DOHH2 (cell line): ENCODE measurements around the gene ARF3.

Experiments
- H3F3A ChIP-seq: fragments of 200-600 bp; sonication (generic), shearing (Covaris generic); 2 replicates; pipeline ENCODE4 v1.6.0; 2016; ENCODE audit warnings: antibody characterized with exemption, mild to moderate bottlenecking; ENCODE audit not compliant: control insufficient read depth, insufficient read depth
- H3K27ac ChIP-seq: fragments of 200-600 bp; sonication (generic); 2 replicates; pipeline ENCODE4 v1.5.1; 2014; ENCODE audit warnings: low read depth, mild to moderate bottlenecking, low read length, moderate library complexity
- H3K27me3 ChIP-seq: fragments of 200-600 bp; sonication (generic); 2 replicates; pipeline ENCODE4 v1.6.1; 2014; ENCODE audit warnings: mild to moderate bottlenecking, low read length, mixed read lengths; ENCODE audit not compliant: control insufficient read depth
- H3K36me3 ChIP-seq: fragments of 200-600 bp; sonication (generic); 2 replicates; pipeline ENCODE4 v1.6.1; 2014; ENCODE audit warnings: mild to moderate bottlenecking, low read length, moderate library complexity, mixed read lengths; ENCODE audit not compliant: control insufficient read depth
- H3K4me1 ChIP-seq: fragments of 200-600 bp; sonication (generic); 2 replicates; pipeline ENCODE4 v1.6.1; 2014; ENCODE audit warnings: mild to moderate bottlenecking, low read length, mixed read lengths; ENCODE audit not compliant: control insufficient read depth
- H3K4me2 ChIP-seq: fragments of 200-600 bp; sonication (generic); 2 replicates; pipeline ENCODE4 v1.6.0; 2014; ENCODE audit warnings: mild to moderate bottlenecking, low read length, moderate library complexity
- H3K4me3 ChIP-seq: fragments of 200-600 bp; sonication (generic); 2 replicates; pipeline ENCODE4 v1.5.1; 2014; ENCODE audit warnings: mild to moderate bottlenecking, low read length, mixed read lengths
- H3K79me2 ChIP-seq: fragments of 200-600 bp; sonication (generic); 2 replicates; pipeline ENCODE4 v1.6.1; 2014; ENCODE audit warnings: mild to moderate bottlenecking, low read length, mixed read lengths; ENCODE audit not compliant: control insufficient read depth
- H3K9me2 ChIP-seq: fragments of 200-600 bp; sonication (generic); replicated peaks from 2 replicates; pipeline ENCODE4 v1.6.1; 2014; ENCODE audit warnings: mild to moderate bottlenecking, low read length, mixed read lengths; ENCODE audit not compliant: control insufficient read depth
- H3K9me3 ChIP-seq: fragments of 200-600 bp; sonication (generic); 2 replicates; pipeline ENCODE4 v1.6.1; 2014; ENCODE audit warnings: antibody characterized with exemption, low read length, mixed read lengths; ENCODE audit not compliant: control insufficient read depth, insufficient read depth
- H4K20me1 ChIP-seq: fragments of 200-600 bp; sonication (generic); 2 replicates; pipeline ENCODE4 v1.6.0; 2014; ENCODE audit warnings: low read depth, mild to moderate bottlenecking, antibody characterized with exemption, low read length, moderate library complexity; ENCODE audit not compliant: control insufficient read depth, insufficient read depth
- EZH2phosphoT487 ChIP-seq: fragments of 200-600 bp; sonication (generic); IDR thresholded peaks from 2 replicates; pipeline ENCODE4 v1.6.1; 2017; ENCODE audit warnings: borderline replicate concordance, mild to moderate bottlenecking, antibody characterized with exemption, low read length, moderate library complexity, mixed read lengths
- TF ChIP-seq, protein P1 (sequence below): fragments of 200-600 bp; sonication (generic); IDR thresholded peaks from one replicate; pipeline ENCODE4 v1.5.1; 2014; ENCODE audit warnings: antibody characterized with exemption, mild to moderate bottlenecking, low read depth, low read length; ENCODE audit not compliant: poor library complexity, severe bottlenecking

The ARF3 gene

DNA sequence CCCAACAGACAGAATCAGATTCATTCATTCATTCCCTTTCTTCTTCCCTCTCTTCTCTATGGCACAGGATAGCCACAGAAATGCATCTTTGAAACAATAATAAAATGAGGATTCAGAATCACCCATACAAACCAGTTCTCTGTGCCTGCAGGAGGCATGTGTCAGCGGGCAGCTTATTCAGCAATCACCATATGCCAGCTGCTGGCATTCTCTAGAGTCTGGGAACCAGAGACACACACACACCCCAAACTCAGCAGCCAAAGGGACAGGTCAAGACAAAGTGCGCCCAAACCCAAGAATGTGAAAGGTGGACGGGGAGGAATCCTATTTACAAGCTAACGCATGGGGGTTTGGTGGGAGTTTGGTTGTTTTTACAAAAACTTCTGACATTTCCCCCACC, 14.1 kb downstream of the ARF3 start:
- H3K27me3 ChIP-seq, result no peaks in the 10 kb centered on the region
- peaks cover 36% of the 10 kb centered on the region for H3K79me2 ChIP-seq
- H3F3A ChIP-seq, result 0 out of 2 replicates have a peak, but pooled peaks cover 3% of the 10 kb centered on the region
- no peak overlapping the region for H3K27ac ChIP-seq
- no peak overlapping the region for H3K4me2 ChIP-seq
- peaks cover 6% of the 10 kb centered on the region; the same call in 1 of the 2 replicates for H4K20me1 ChIP-seq
- H3K4me1 ChIP-seq, result no peaks in the 10 kb centered on the region
- TF ChIP-seq, protein P1, sequence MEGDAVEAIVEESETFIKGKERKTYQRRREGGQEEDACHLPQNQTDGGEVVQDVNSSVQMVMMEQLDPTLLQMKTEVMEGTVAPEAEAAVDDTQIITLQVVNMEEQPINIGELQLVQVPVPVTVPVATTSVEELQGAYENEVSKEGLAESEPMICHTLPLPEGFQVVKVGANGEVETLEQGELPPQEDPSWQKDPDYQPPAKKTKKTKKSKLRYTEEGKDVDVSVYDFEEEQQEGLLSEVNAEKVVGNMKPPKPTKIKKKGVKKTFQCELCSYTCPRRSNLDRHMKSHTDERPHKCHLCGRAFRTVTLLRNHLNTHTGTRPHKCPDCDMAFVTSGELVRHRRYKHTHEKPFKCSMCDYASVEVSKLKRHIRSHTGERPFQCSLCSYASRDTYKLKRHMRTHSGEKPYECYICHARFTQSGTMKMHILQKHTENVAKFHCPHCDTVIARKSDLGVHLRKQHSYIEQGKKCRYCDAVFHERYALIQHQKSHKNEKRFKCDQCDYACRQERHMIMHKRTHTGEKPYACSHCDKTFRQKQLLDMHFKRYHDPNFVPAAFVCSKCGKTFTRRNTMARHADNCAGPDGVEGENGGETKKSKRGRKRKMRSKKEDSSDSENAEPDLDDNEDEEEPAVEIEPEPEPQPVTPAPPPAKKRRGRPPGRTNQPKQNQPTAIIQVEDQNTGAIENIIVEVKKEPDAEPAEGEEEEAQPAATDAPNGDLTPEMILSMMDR, result no peak
- no peak for TF ChIP-seq EZH2phosphoT487
- H3K4me3 ChIP-seq, result no peak overlapping the region
- no peaks in the 10 kb centered on the region for H3K9me2 ChIP-seq
- H3K9me3 ChIP-seq, result no peaks in the 10 kb centered on the region
- peaks cover 34% of the 10 kb centered on the region for H3K36me3 ChIP-seq

DNA sequence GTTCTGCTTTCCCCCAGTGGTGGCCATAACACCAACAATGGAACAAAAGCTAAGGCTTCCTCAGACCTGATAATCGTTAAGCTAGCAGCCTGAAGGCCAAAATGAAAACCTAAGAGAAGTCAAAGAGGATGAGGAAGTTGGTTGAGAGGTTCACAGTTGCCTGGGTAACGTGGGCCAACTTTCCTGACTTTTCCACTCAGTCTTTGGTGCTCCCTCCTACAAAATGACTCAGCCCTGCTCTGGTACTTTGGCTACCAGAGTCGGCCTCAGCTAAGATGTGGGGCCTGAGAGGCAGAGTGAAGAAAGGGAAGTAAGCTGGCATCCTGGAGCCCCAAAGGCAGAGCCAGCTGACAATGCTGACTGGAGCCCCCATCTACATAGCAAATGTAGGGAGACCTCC, 17.1 kb downstream of the ARF3 start:
- Histone ChIP-seq H3K27ac (no peak overlapping the region), H3K4me3 (no peak overlapping the region), H4K20me1 (0 out of 2 replicates have a peak, but pooled peaks cover 3% of the 10 kb centered on the region), H3K9me2 (no peaks in the 10 kb centered on the region), H3K36me3 (peaks cover 58% of the 10 kb centered on the region), H3K79me2 (peaks cover 20% of the 10 kb centered on the region), H3K4me1 (no peaks in the 10 kb centered on the region), H3K9me3 (no peaks in the 10 kb centered on the region), H3K27me3 (no peaks in the 10 kb centered on the region), H3F3A (peaks cover 8% of the 10 kb centered on the region; the same call in 1 of the 2 replicates), H3K4me2 (no peak overlapping the region)
- TF ChIP-seq EZH2phosphoT487, result no peak
- TF ChIP-seq, protein P1, result no peak

DNA sequence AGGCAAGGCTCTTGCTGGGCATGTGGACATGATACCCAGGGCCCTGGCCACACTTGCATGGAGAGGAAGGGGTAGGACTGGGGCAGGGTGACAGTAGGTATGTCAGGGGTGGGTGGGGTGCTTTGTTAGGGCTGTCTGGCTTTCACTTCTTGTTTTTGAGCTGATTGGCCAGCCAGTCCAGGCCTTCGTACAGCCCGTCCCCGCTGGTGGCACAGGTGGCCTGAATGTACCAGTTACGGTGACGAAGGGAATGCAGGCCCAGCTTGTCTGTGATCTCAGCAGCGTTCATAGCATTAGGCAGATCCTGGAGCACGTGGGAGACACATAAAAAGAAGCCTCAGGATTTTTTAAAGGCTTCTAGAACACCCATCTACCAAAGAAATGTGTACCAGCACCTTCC, 18.5 kb downstream of the ARF3 start:
- H3K4me2 ChIP-seq, result no peak overlapping the region
- peaks cover 67% of the 10 kb centered on the region for H3K36me3 ChIP-seq
- H4K20me1 ChIP-seq, result no peaks in the 10 kb centered on the region

More for the DNA sequence above, 18.5 kb downstream of the ARF3 start:
- Histone ChIP-seq H3K4me1 (no peaks in the 10 kb centered on the region), H3K9me3 (no peaks in the 10 kb centered on the region), H3K27ac (no peak overlapping the region), H3F3A (peaks cover 8% of the 10 kb centered on the region; the same call in 1 of the 2 replicates), H3K9me2 (no peaks in the 10 kb centered on the region), H3K27me3 (no peaks in the 10 kb centered on the region), H3K4me3 (no peak overlapping the region), H3K79me2 (peaks cover 12% of the 10 kb centered on the region)
- TF ChIP-seq EZH2phosphoT487, result no peak
- TF ChIP-seq, protein P1, result no peak
